GM23338 (cell line): ENCODE results near the gene AFTPH. TPM values are rescaled to one million over a fixed set of nuclear protein-coding genes. Genes with fewer than 3 reads are reported as not detected.

Source experiments
- ATAC-seq: fragments of 200-7000 bp; cut with Tn5 transposase; 3 replicates; pipeline ENCODE4 v1.9.1; 2020
- DNase-seq: peaks from one replicate; pipeline ENCODE4 v3.0.0-alpha.2; 2015; ENCODE audit warnings: low spot score
- H2AFZ ChIP-seq: fragments of 200-600 bp; sonication (generic); 2 replicates; pipeline ENCODE4 v1.8.0; 2016; ENCODE audit warnings: antibody characterized with exemption, mild to moderate bottlenecking, moderate library complexity
- H3F3A ChIP-seq: fragments of 200-600 bp; sonication (generic); replicated peaks from 2 replicates; pipeline ENCODE4 v1.8.0; 2017; ENCODE audit warnings: antibody characterized with exemption, mixed run types, low read depth
- H3K27ac ChIP-seq: fragments of 200-600 bp; sonication (generic); 2 replicates; pipeline ENCODE4 v1.6.1; 2016; ENCODE audit warnings: low read depth
- H3K27me3 ChIP-seq: fragments of 200-600 bp; sonication (generic); 2 replicates; pipeline ENCODE4 v1.8.0; 2016; ENCODE audit warnings: mild to moderate bottlenecking, mixed run types, moderate library complexity; ENCODE audit not compliant: insufficient read depth
- H3K36me3 ChIP-seq: fragments of 200-600 bp; sonication (generic); 2 replicates; pipeline ENCODE4 v1.8.0; 2016; ENCODE audit warnings: mild to moderate bottlenecking; ENCODE audit not compliant: insufficient read depth
- H3K4me1 ChIP-seq: fragments of 200-600 bp; sonication (generic); 2 replicates; pipeline ENCODE4 v1.8.0; 2016; ENCODE audit warnings: mild to moderate bottlenecking, moderate library complexity; ENCODE audit not compliant: insufficient read depth
- H3K4me2 ChIP-seq: fragments of 200-600 bp; sonication (generic); 2 replicates; pipeline ENCODE4 v1.7.1; 2017; ENCODE audit warnings: mixed run types
- H3K4me3 ChIP-seq: fragments of 200-600 bp; sonication (generic); 2 replicates; pipeline ENCODE4 v1.6.1; 2016; ENCODE audit warnings: mixed run types
- H3K79me2 ChIP-seq: fragments of 200-600 bp; sonication (generic); replicated peaks from 2 replicates; pipeline ENCODE4 v1.8.0; 2017; ENCODE audit warnings: mild to moderate bottlenecking; ENCODE audit not compliant: insufficient read depth
- H3K9me2 ChIP-seq: fragments of 200-600 bp; sonication (generic); 2 replicates; pipeline ENCODE4 v1.8.0; 2017; ENCODE audit not compliant: insufficient read depth
- H4K20me1 ChIP-seq: fragments of 200-600 bp; sonication (generic); replicated peaks from 2 replicates; pipeline ENCODE4 v1.8.0; 2017; ENCODE audit warnings: mild to moderate bottlenecking; ENCODE audit not compliant: insufficient read depth
- H3K27ac Mint-ChIP-seq: 2 replicates; pipeline ENCODE4 v1.8.0; 2020; ENCODE audit warnings: inconsistent platforms, mild to moderate bottlenecking, moderate library complexity, mixed read lengths
- H3K27me3 Mint-ChIP-seq: 3 replicates; pipeline ENCODE4 v1.8.0; 2022; ENCODE audit warnings: low read depth, mild to moderate bottlenecking, moderate library complexity, mixed read lengths, inconsistent platforms; ENCODE audit not compliant: insufficient read depth, poor library complexity
- H3K36me3 Mint-ChIP-seq: 3 replicates; pipeline ENCODE4 v1.8.0; 2021; ENCODE audit warnings: low read depth, mild to moderate bottlenecking, inconsistent platforms, moderate library complexity, mixed read lengths
- H3K4me1 Mint-ChIP-seq: 3 replicates; pipeline ENCODE4 v1.8.0; 2020; ENCODE audit warnings: mild to moderate bottlenecking, inconsistent platforms, mixed read lengths
- H3K4me3 Mint-ChIP-seq: 3 replicates; pipeline ENCODE4 v1.8.0; 2021; ENCODE audit warnings: moderate library complexity, mild to moderate bottlenecking, inconsistent platforms, mixed read lengths
- H3K9me3 Mint-ChIP-seq: 3 replicates; pipeline ENCODE4 v1.8.0; 2020; ENCODE audit warnings: moderate library complexity, mild to moderate bottlenecking, inconsistent platforms, mixed read lengths
- CREB1 ChIP-seq: fragments of 250-450 bp; sonication (Bioruptor Pico); IDR thresholded peaks from 2 replicates; pipeline ENCODE4 v1.5.0; 2020; ENCODE audit warnings: low read depth, mild to moderate bottlenecking, moderate library complexity
- CTCF ChIP-seq, 2 experiments: fragments of 200-600 bp in 1 of 2; sonication (generic) in 1 of 2; conservative IDR thresholded peaks; 2 replicates each; pipeline versions ENCODE4 v1.5.1 to v1.6.1; 2016 to 2017; ENCODE audit warnings: antibody characterized with exemption in 2 of 2, low read depth in 2 of 2, mild to moderate bottlenecking in 2 of 2, moderate library complexity in 1 of 2
- ETS1 ChIP-seq: IDR thresholded peaks from 2 replicates; pipeline ENCODE4 v1.6.1; 2016; ENCODE audit warnings: antibody characterized with exemption
- EZH2 ChIP-seq: fragments of 200-600 bp; sonication (generic); IDR thresholded peaks from one replicate; pipeline ENCODE4 v1.8.0; 2017; ENCODE audit warnings: antibody characterized with exemption, mild to moderate bottlenecking, low read depth; ENCODE audit not compliant: unreplicated experiment
- EZH2phosphoT487 ChIP-seq: fragments of 200-600 bp; sonication (generic); IDR thresholded peaks from one replicate; pipeline ENCODE4 v1.8.1; 2018; ENCODE audit warnings: antibody characterized with exemption; ENCODE audit not compliant: unreplicated experiment
- JUNB ChIP-seq: IDR thresholded peaks from one replicate; pipeline ENCODE4 v1.6.1; 2016; ENCODE audit warnings: antibody characterized with exemption; ENCODE audit not compliant: unreplicated experiment
- NANOG ChIP-seq: IDR thresholded peaks from 2 replicates; pipeline ENCODE4 v1.6.1; 2016; ENCODE audit warnings: antibody characterized with exemption, borderline replicate concordance
- POLR2AphosphoS5 ChIP-seq: IDR thresholded peaks from 2 replicates; pipeline ENCODE4 v1.6.1; 2016; ENCODE audit warnings: antibody characterized with exemption, low read depth
- STAT1 ChIP-seq: IDR thresholded peaks from one replicate; pipeline ENCODE4 v1.6.1; 2016; ENCODE audit warnings: antibody characterized with exemption; ENCODE audit not compliant: unreplicated experiment
- ZNF114 ChIP-seq: fragments of 250-450 bp; sonication (Bioruptor Pico); IDR thresholded peaks from 2 replicates; pipeline ENCODE4 v1.5.0; 2020; ENCODE audit warnings: mild to moderate bottlenecking, moderate library complexity
- ZNF331 ChIP-seq: fragments of 250-450 bp; sonication (Bioruptor Pico); IDR thresholded peaks from 2 replicates; pipeline ENCODE4 v1.5.0; 2020; ENCODE audit warnings: low read depth, mild to moderate bottlenecking, moderate library complexity
- ZNF462 ChIP-seq: fragments of 250-450 bp; sonication (Bioruptor Pico); IDR thresholded peaks from 2 replicates; pipeline ENCODE4 v1.5.0; 2020; ENCODE audit warnings: mild to moderate bottlenecking, moderate library complexity
- polyA plus RNA-seq: library from polyadenylated mRNA; unstranded; fragments of >200 nt; fragmentation: Nextera tagmentation; extraction: Ambion mirVana; gene quantifications from 2 replicates; pipeline ENCODE4 v1.2.1, GENCODE V29; 2016
- total RNA-seq: library from RNA; depleted of rRNA; stranded (reverse); fragments of >200 nt; shearing (Covaris generic); gene quantifications from 2 replicates; pipeline ENCODE4 v1.2.3, GENCODE V29; 2014
- TF ChIP-seq, protein P1 (sequence below): IDR thresholded peaks from one replicate; pipeline ENCODE4 v1.6.1; 2018; ENCODE audit warnings: antibody characterized with exemption; ENCODE audit not compliant: unreplicated experiment

Gene AFTPH
- total and polyA plus RNA-seq, 2 experiments from 2014 or later, result 14.9 to 20.6 TPM

- DNase-seq (no peak), ATAC-seq (no peak)
- H3F3A ChIP-seq, result no peaks in the 10 kb centered on the region
- peaks cover 1% of the 10 kb centered on the region; the same call in 1 of the 2 replicates for H3K9me2 ChIP-seq
- H2AFZ ChIP-seq, result peak overlapping the region; percentile 84
- H3K4me3 Mint-ChIP-seq, result no peak overlapping the region
- H3K4me1 ChIP-seq, result peaks cover 11% of the 10 kb centered on the region
- H3K36me3 ChIP-seq, result no peaks in the 10 kb centered on the region
- peak overlapping the region; percentile 35; the same call in 1 of the 2 replicates for H3K27ac Mint-ChIP-seq
- peaks cover 12% of the 10 kb centered on the region for H3K4me1 Mint-ChIP-seq
- no peaks in the 10 kb centered on the region for H4K20me1 ChIP-seq
- no peak overlapping the region for H3K4me3 ChIP-seq
- H3K4me2 ChIP-seq, result no peak overlapping the region
- peaks cover 4% of the 10 kb centered on the region for H3K27me3 Mint-ChIP-seq
- no peaks in the 10 kb centered on the region for H3K36me3 Mint-ChIP-seq
- no peaks in the 10 kb centered on the region for H3K27me3 ChIP-seq
- TF ChIP-seq NANOG, result no peak
- no peak for TF ChIP-seq CTCF (conservative IDR thresholded peaks at IDR 0.05; ENCODE audit: low read depth in 2 of 2)
- TF ChIP-seq ZNF462 (CRISPR knock-in tag), result no peak
- no peak for TF ChIP-seq ZNF331 (CRISPR knock-in tag)
- TF ChIP-seq STAT1, result no peak
- TF ChIP-seq CREB1, result no peak
- TF ChIP-seq ETS1, result no peak
- TF ChIP-seq, protein P1, sequence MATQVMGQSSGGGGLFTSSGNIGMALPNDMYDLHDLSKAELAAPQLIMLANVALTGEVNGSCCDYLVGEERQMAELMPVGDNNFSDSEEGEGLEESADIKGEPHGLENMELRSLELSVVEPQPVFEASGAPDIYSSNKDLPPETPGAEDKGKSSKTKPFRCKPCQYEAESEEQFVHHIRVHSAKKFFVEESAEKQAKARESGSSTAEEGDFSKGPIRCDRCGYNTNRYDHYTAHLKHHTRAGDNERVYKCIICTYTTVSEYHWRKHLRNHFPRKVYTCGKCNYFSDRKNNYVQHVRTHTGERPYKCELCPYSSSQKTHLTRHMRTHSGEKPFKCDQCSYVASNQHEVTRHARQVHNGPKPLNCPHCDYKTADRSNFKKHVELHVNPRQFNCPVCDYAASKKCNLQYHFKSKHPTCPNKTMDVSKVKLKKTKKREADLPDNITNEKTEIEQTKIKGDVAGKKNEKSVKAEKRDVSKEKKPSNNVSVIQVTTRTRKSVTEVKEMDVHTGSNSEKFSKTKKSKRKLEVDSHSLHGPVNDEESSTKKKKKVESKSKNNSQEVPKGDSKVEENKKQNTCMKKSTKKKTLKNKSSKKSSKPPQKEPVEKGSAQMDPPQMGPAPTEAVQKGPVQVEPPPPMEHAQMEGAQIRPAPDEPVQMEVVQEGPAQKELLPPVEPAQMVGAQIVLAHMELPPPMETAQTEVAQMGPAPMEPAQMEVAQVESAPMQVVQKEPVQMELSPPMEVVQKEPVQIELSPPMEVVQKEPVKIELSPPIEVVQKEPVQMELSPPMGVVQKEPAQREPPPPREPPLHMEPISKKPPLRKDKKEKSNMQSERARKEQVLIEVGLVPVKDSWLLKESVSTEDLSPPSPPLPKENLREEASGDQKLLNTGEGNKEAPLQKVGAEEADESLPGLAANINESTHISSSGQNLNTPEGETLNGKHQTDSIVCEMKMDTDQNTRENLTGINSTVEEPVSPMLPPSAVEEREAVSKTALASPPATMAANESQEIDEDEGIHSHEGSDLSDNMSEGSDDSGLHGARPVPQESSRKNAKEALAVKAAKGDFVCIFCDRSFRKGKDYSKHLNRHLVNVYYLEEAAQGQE, result no peak
- TF ChIP-seq JUNB, result no peak
- no peak for TF ChIP-seq ZNF114
- no peak for TF ChIP-seq EZH2phosphoT487
- TF ChIP-seq EZH2, result no peak
- TF ChIP-seq POLR2AphosphoS5, result no peak
- H3K9me3 Mint-ChIP-seq, result no peaks in the 10 kb centered on the region
- no peaks in the 10 kb centered on the region for H3K79me2 ChIP-seq
- H3K27ac ChIP-seq, result no peak overlapping the region
Measured at GRCh38 chr2:64478502-64479230, 45.5 kb upstream of the AFTPH start.
